Measurements from ENCODE around the gene RTP3.
"Not testable (repeated sequence)": the region's sequence is repeated elsewhere in the genome, so short reads cannot be mapped to it uniquely, and the experiment has no call there.

RTP3 gene

DNA sequence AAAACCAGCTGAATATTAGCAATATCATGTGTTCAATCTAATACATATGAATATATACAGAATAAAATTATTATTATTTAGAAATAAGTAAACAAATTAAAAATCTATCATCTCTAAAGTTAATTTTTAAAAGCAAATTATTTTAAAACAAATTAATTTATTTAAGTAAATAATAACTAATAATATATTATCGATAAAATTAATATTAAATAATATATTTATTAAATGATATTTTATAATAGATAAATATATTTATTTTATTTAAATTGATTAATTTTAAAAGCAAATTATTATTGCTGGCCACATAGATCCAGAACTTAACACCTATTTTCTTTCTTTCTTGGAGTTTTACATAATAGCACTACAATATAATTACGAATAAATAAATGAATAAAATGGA, 22.2 kb downstream of the RTP3 start:
- DNase-seq: no peak

DNA sequence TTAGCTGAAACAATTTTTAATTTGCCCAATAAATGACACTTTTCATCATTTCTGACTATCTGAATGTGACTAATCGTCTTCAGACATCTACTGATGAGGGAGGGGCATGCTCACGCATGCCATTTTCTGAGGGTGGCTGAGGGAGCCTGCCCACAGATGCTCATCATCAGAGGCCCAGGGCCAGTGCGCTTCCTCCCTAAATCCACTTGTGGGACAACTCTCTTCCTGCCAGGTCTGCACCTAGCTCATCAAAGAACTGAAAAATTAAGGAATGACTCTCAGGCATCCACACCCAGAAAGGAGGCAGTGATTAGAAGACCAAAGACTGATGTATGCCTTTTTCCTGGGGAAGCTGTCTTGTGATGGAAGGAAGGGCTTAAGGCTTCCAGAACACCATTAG, 22.8 kb downstream of the RTP3 start:
- DNase-seq: no peak

DNA sequence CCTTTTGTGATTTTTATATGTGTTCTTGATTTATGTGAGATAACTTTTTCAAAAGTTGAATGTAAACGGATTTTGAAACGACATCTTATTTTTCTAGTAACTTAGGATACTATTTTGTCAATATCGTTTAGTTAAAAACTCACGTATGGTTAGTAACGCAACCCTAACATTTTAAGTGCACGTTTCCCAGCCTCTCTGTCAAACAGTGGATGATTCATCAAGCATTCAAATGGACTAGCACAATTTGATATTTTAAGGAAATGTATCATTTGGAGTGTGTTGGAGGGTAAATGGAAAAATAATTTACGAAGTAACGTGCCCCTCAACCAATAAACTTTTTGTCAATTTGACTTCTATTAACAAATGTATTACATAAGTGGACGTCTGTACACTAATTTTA, 23.3 kb downstream of the RTP3 start:
- no peak for DNase-seq

DNA sequence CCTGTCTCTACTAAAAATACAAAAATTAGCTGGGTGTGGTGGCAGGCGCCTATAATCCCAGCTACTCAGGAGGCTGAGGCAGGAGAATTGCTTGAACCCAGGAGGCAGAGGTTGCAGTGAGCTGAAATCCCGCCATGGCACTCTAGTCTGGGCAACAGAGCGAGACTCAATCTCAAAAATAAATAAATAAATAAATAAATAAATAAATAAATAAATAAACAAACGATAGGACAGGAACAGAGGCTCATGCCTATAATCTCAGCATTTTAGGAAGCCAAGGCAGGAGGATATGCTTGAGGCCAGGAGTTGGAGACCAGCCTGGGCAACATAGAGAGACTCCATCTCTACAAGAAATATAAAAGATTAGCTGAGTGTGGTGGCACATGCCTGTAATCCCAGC, 24.4 kb downstream of the RTP3 start:
- DNase-seq: not testable (repeated sequence)

DNA sequence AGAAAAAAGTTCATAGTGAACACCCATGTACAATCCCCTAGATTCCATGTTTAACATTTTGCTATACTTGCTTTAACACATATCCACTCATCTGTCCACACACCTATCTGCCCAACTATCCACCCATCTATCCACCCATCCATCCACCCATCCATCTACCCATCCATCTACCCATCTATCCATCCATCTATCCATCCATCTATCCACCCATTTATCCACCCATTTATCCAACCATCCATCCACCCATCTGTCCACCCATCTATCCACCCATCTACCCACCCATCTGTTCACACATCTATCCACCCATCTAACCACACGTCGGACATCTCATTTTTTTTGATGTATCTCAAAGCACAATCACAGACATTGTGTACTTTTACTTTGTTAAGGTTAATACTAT, 25.8 kb downstream of the RTP3 start:
- DNase-seq: no peak

DNA sequence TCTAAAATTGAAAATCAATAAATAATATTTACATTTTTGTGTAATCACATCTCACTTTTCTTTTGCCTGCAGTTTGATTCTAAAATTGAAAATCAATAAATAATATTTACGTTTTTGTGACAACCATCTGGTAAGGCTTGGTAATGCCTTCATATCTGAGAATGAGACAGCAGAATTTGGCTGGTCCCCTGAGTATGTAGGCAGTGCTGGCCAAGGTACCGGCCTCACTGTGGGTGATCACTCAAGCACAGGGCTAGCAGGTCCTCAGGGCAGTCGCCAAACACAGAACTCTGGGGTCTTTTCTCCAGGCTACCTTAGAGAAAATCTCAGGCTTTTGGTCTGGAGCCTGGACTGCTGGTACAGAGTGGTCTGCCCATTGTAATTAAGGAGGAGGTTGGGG, 26.2 kb downstream of the RTP3 start:
- DNase-seq: no peak

DNA sequence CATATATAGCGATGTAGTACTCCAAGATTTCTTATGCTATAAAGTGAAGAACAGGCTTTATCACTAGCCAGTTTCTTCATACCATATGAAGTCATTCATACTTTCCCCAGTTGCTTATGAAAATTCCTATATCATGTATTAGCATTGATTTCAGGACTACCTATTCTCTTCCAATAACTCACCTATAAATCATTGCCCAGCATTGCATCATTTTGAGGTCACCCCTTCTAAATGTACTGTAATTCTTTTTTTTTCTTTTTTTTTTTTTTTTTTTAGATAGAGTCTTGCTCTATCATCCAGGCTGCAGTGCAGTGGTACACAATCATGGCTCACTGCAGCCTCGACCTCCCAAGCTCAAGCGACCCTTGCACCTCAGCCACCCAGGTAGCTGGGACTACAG, 27.1 kb downstream of the RTP3 start:
- no peak for DNase-seq

DNA sequence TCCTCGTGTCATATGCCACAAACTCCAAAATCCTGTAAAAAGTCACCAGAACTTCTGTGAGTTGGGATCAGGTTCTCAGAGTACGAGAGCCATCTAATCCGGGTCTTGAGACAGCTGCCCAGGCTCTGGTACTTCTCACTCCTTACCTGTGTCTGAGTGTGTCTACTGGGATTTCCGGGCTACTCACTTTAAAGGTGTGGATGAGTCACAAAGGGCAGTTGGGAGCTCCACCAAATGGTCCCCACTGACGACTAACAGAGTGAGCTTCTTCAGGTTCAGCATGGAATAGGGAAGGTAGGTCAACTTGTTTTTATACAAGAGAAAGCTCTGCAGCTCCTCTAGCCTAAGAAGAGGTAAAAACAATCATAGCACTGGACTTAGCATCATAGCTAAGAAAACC, 29.5 kb downstream of the RTP3 start:
- DNase-seq: no peak

DNA sequence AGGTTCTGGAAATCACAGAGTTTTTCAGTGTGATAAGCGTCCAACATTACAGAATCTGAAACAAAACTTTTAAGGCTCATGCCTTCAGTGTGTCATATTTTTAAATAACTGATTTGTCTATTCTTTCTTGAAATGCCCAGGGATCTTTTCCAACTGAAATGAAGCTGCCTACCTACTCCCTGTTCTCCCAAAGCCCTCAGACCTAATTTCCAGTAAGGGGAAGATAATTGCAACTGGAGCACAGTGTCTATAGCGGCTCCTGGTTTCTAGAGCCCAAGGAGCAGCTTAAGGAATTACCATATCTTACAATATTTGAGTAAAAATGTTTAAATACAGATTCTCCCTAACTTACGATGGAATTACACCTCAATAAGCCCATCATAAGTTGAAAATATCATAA, 35.3 kb downstream of the RTP3 start:
- DNase-seq: no peak

DNA sequence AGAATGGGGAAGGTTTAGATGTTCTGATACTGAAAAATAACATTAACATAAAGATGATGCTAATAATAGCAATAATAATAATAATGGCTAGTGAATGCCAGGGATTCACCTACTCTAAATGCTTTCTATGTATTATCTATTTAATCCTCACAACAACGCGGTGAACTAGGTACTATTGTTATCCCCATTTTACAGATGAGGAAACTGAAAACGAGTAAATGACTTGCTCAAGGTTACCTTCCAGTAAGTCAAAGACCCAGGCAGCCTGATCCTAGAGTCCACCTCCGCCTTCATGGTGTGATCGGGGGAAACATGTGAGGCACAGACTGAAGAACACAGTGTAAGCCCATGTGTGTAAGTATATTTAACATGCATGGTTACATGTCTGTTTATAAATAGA, 38.0 kb downstream of the RTP3 start:
- no peak for DNase-seq

DNA sequence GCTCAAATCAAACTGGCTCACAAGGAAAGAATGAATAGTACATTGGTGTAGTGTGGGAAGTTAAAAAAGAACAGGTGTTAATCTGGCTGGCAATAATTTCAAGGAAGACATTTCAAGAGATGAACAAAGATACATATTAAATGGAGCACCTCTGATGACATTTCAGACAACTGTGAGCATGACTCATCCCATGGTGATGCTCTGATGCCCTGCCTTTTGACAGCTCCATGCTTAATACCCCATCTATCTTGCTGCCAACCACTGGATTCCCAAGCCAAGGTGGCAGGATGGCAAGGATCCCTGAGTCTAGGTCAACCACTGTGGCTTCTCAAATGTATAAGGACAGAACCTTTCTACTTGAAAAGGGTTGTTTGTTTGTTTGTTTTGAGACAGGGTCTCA, 39.0 kb downstream of the RTP3 start:
- DNase-seq: peak; percentile 39

DNA sequence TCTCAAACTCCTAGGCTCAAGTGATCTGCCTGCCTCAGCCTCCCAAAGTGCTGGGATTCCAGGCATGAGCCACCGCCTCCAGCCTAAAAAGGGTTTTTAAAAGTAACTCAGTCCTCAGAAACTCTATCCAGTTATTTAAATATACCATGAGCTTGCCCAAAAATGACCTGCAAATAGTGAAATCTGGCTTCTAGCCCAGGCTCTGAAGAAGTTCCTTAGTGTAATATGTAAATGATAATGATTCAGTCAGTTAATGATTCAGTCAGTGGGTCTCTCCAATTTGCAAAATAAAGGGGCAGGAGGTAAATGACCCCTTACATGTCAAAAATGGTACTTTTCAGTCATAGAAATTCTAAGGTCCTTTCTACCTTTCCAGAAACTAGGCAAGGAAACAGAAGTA, 39.5 kb downstream of the RTP3 start:
- no peak for DNase-seq

DNA sequence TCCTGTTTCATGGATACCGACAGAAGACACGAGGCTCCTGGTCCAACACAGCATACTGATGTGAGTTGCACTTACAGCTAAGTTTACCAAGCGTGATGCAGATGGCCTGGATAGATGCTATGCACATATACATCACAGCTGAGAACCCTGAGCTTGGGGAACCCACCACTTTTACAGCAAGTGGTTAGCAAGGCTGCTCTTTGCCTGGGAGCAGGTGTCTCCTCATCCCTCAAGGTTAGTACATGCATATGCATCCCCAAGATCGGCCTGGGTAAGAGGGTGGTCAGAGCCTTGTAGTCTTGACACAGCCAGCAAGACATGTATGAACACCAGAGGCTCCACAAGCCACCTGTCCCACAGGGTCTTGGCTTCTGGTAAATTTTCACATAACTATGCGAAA, 40.0 kb downstream of the RTP3 start:
- no peak for DNase-seq

DNA sequence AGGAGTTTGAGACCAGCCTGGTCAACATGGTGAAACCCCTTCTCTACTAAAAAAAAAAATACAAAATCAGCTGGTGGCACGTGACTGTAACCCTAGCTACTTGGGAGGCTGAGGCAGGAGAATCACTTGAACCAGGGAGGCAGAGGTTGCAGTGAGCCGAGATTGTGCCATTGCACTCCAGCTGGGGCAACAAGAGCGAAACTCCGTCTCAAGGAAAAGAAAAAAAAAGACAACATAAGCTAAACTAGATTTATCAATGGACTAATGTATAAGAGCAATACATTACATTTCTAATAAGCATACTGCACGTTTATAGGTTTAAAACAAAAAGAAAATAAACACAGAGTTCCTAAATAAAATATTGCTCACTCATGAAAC, 40.6 kb downstream of the RTP3 start:
- not testable (repeated sequence) for DNase-seq

DNA sequence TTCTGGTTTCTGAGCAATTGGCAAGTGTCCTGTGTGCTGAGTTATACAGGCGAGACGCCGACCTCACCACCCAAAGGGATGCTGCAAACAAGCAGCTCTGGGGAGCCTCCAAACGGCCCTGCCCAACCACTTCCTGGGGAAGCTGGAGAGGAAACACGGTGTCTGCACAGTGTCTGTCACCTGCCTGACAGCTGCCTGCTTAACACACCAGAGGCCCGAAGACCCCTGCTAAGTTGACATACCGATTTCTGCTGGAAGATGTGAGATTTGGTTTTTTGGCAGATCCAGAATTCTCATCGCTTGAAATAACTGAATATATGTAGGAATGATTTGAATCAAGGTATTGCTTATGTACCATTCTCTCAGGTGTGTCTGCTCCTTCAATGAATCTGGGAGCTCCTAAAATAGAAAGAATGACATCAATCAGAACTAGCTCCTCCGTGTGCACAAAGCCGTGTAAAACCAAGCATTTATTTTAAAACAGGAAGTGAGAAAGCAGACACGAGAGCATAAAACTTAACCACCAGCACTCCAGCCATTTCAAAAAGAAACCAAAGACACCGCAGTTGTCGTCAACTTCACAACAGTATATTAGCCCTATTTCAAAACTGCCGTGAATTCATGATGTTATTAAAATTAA, 41.1 kb downstream of the RTP3 start:
- DNase-seq: peak; percentile 92

DNA sequence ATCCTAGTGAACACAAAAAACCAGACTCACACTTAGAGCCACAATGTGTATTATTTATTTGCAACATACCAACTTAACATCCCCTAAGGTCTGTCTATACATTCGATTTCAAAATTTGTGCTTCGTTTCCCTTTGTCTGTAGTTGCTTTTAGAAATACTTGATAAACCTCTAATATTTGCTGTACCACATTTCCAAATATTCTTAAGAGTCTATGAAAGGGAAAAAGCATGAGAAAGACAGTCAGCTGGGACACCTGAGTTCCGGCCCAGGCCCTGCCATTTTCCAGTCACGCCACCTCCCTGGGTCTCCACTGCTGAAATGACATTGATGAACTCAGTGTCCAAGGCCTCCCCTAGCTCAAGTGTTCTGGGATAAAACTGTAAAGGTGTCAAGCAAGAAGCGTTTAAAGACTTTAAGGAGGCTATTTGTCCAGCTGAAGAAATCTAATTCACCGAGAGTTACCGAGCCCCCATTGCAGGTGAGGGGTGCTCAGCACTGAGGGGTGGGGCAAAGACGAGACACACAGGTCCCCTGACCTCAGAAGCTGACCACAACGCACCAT, 41.7 kb downstream of the RTP3 start:
- peak; percentile 36 for DNase-seq

DNA sequence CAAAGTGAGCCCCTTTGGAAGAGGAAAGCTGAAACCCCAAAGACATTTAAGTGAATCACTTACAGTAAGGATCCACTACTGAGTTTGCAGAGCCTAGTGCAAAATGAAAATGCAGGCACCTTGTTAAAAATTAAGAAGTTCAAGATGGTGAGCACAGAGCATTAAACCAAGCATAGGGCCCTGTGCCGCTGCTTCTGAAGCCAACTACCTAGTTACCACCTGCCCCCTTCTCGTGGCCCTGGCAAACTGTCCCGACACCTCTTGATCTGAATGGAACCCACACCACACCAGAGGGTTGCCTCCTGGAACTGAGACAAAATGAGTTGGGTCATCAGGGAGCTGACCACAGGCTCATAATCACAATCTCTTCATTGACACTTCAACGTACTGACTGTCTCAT, 42.8 kb downstream of the RTP3 start:
- DNase-seq: no peak

DNA sequence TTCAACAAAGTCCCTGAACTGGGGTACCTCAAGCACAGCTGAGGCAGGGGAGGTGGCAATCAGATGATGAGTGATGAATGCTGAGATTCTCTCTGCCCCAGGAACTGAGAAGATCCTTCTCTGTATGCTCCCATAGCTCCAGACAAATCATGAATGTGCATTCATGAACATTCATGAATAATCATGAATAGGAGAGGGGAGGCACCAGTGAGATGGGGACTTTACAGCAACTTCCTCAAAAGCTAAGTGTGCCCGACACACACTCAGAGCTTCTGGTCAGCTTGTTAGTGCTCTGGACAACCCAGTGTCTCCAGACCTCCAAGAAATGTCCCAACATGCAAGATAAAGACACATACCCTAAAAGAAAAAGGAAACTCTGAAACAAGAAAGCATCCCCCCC, 44.1 kb downstream of the RTP3 start:
- DNase-seq: no peak

DNA sequence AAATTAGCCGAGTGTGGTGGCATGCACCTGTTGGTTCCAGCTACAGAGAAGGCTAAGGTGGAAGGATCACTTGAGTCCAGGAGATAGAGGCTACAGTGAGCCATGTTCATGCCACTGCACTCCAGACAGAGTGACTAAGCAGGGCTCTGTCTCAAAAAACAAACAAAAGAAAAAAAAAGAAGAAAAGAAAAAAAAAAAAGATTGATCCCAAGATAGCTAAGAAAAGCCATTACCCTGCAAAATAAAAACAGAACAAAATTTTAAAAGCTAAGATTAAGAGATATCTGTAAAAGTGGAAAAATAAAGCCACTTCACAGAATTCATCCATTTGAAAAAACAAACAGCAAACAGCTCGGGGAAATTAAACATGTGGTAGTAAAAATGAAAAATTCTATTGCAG, 44.6 kb downstream of the RTP3 start:
- DNase-seq: peak; percentile 29

DNA sequence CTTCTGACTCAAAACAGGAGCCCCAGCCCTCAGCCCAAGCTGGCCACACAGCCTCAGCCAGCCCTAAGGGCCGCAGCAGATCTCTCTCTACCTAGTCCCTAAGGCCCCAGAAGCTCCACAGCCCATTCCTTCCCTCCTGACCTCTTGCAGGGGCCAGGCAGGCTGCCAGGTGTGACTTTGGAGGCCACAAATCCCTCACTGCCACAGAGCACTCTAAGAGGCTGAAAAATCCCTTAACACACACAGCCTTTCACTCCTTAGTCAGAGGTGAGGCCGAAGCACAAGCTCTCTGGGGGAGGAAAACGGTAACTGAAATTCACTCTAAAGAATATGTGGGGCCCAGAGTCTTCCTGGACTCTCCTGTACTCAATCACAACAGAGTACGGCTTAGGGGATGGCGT, 45.0 kb downstream of the RTP3 start:
- no peak for DNase-seq

DNA sequence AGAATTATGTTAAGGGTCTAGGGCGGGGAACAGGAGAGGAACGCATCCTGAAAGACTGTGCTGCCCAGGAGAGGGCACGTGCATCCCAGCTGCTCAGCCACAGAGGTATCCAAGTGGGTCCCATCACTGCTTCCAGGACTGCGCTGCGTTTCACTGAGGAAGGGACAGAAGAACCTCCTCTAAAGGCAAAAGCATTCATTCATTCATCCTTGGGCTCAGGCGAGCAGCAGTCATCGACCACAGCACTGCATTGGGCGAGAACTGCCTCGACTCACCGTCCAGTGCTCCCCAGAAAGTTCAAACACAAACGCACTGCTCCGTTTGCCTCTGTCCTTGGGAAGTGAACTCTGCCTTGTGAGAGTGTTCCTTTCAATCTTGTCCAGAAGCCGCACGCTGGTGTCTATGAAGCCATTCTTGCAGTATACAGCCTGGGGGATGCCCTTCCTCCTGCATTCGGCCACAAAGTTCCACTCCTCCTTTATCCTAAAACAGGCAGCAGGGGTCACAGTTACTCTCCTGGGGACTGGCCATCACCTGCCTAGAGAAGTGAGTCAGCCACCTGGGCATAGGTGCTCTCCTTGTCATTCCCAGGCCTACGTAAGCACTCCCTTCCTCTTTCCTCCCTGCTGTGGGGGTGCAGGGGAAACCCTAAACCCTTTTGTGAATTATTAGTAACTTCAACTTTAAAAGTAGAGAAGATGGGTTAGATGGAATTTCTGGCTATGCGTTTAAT, 47.2 kb downstream of the RTP3 start:
- no peak for DNase-seq

DNA sequence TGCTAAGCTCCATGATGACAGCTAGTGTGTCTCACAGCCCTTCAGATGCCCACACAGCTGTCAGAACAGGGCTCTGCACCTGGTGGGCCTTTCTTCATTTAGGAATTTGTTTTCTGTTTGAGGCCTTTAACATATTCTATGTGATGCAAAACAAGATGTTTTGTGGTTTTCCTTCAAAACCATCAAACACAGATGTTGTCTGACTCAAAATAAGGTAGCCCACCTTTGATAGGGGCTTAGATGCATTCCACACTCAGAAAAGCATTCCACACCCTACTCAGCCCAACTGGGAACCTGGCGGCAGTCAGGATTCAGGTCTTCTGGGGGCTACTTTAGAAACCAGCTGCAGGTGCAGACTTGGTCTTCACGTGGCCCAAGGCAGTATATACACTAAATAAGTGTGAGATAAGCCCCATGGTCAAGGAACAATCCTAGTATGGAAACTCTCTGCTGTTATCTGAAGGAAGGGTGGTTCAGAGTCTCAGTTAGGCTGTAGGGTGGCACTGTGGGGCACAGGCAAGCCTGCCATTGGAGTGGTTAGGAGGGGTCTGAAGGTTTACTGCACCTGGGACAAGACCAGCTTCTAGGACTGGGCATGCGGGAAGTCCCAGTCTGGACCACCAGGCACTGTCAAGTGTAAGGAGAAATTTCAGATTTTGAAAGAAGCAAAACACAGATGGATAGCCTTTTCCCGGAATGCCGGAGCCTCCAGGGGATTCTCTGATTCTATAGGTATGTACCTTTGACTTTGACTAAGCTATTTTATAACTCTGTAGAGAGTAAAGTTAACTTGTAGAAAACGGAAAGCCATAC, 48.2 kb downstream of the RTP3 start:
- DNase-seq: peak; percentile 6

DNA sequence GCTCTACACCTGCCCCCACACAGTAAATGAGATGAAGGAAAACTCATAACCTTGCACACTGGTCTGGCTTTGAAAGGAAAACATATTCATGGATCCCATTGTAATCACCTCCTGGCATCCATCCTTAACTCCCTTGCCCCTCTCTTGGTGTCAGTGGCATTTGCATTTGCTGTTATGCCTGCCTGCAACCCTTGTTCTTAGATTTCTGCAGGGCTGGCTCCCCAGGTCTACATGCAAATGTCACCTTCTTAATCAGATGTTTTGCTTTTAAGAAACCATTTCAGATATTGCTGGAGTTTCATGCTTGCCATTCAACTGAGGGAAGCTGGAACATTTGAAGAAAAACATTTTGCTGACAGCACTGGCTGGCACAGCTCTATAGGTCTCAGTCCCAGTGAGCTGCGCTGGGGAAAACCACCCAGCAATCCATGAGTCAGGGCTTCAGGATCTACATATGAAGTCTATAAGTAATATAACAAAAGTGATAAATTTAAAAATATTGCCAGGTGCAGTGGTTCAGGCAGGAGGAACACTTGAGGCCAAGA, 49.2 kb downstream of the RTP3 start:
- no peak for DNase-seq

DNA sequence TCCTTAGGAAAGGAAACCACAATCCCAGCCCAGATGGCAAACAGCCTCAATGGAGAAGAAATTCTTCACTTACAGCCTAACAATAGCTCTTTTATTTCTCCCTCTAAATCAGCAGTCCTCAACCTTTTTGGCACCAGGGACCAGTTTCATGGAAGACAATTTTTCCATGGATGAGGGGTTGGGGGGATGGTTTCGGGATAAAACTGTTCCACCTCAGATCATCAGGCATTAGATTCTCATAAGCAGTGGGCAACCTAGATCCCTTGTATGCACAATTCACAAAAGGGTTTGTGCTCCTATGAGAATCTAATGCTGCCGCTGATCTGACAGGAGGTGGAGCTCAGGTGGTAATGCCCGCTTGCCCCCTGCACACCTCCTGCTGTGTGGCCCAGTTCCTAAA, 50.8 kb downstream of the RTP3 start:
- DNase-seq: not testable (repeated sequence)
